ENCODE measurements around the gene CHMP6. TPM values are rescaled to one million over a fixed set of nuclear protein-coding genes. Genes with fewer than 3 reads are reported as not detected.

CHMP6 gene
- total RNA-seq: 17.8 TPM

DNA sequence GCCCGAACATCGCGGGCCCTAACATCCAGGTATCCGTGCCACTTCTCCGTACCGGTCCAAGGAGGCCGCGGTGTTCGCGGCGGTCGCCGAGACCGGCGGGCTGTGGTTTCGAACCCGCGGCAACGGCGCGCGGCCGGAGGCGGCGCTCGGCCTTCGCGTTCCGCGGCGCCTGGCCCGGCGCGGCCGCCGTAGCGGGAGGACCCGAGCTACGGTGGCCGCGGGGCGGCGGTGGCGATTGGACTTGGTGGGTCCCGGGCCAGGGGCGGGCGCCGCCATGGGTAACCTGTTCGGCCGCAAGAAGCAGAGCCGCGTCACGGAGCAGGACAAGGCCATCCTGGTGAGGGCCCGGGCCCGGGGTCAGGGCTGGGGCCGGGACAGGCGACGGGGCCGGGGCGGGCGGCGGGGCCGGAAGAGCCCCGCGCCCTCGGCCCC, at the start of gene CHMP6:
TSS of gene CHMP6 (plus strand) at position 197 of the 432 bp plus-strand sequence. CDS start at position 275, 78 bp downstream.

DNA sequence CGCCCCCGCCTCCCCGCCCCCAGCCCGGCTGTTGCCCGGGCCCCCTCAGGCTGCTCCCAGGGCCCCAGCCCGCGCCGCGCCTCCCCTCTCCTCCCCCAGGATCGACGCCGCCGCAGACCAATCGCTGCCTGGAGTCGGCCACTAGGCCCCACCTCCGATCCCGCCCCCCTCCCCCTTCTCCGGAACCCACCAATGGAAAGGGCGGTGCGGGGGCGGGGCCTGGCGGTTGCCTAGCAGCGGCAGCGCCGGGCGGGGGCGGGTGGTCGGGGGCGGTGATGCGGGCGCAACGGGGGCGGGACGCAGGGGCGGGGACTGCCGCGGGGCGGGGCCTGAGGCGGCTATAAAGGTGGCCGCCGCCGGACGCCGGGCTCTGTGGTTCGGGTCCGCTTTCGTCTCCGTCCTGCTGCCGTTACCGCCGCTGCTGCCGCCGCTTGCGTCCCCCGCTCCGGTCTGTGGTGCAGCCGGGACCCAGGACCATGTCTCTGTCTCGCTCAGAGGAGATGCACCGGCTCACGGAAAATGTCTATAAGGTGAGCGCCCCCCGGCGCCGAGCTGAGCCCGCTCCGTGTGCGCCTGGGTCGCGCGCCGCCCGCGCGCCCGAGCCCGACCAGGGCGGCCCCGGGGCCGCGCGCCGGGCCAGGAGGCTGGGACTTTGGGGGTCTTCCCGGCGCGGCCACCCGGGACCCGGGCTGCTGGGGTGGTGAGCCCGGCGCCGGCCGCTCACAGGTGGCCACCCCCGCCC, 43.3 kb downstream of the CHMP6 start, which contains the start of gene BAIAP2:
TSS of gene BAIAP2 (plus strand) at position 373 of the 742 bp plus-strand sequence. CDS start at position 477, 104 bp downstream.

Other genes with a start within 250 kb of the CHMP6 start
- gene BAIAP2, start 43.3 kb downstream of the CHMP6 start, total RNA-seq: 50.1 TPM
- gene PVALEF, start 173.7 kb downstream of the CHMP6 start, total RNA-seq: not detected
- 12.5 TPM for gene AATK, start 174.4 kb downstream of the CHMP6 start, total RNA-seq
- gene CEP131, start 231.1 kb downstream of the CHMP6 start, total RNA-seq: 17.2 TPM
- gene TEPSIN, start 247.2 kb downstream of the CHMP6 start, total RNA-seq: 19.7 TPM
- 21.0 TPM for gene NDUFAF8, start 247.5 kb downstream of the CHMP6 start, total RNA-seq

Measured in parietal lobe (tissue), 1 donor.